GM19328 (cell line): Measurements from ENCODE around the gene XYLB.

Experiments
- ATAC-seq: cut with Tn5 transposase; IDR thresholded peaks from one replicate; pipeline ENCODE4 v1.9.1; 2021; ENCODE audit warnings: mild to moderate bottlenecking, moderate library complexity; ENCODE audit not compliant: unreplicated experiment

The XYLB gene

GRCh38 chr3:38361496-38361895 lies 14.9 kb downstream of the XYLB start:
- no peak for ATAC-seq

- ATAC-seq: no peak
These were observed 16.2 kb downstream of the XYLB start for GRCh38 chr3:38362825-38363224.

GRCh38 chr3:38364721-38365400 lies 18.3 kb downstream of the XYLB start:
- no peak for ATAC-seq

DNA sequence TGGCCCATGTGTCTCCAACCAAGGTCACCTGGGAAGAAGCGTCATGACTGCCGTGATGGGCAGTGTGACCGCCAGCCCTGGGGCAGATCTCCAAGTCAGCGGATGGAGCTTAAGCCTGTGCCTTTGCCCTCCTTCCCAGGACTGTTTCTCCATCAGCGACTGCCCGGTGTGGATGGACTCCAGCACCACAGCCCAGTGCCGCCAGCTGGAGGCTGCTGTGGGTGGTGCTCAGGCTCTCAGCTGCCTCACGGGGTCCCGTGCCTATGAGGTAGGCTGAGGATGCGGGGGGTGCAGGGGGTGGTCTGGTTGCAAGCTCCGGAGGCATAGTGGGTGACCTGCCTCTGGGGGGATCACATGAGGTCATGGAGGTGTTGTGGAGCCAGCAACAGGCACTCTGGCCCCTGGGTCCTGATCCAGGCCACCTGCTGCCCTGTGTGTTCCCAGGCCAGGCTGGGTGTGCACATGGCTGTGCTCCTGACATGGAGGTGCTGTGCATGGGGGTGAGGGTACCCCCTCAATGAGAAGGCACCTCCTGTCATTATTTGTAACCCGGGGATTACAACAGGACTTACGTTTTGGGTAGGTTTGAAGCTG lies 19.0 kb downstream of the XYLB start:
- no peak for ATAC-seq

- ATAC-seq: no peak
These were observed 19.5 kb downstream of the XYLB start for GRCh38 chr3:38366082-38366481.

- ATAC-seq: no peak
These were observed 21.2 kb downstream of the XYLB start for GRCh38 chr3:38367779-38368178.

DNA sequence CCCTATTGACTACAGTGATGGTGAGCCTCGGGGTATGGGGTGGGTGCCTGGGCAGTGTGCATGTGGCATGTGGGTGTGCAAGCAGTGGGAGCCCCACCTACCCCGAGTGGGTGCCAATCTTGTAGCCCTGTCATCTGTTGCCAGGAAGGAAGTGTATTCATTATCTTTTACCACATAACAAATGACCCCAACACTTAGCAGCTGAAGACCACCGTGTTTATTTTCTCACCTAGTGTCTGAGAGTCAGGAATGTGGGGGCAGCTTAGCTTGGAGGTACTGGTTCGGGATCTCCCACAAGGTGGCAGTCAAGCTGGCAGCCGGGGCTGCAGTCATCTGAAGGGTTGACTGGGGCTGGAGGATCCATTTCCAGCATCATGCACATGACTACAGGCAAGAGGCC lies 21.7 kb downstream of the XYLB start:
- ATAC-seq: no peak

- ATAC-seq: no peak
These were observed 22.6 kb downstream of the XYLB start for GRCh38 chr3:38369186-38369585.

GRCh38 chr3:38370149-38370548 lies 23.6 kb downstream of the XYLB start:
- ATAC-seq: no peak

DNA sequence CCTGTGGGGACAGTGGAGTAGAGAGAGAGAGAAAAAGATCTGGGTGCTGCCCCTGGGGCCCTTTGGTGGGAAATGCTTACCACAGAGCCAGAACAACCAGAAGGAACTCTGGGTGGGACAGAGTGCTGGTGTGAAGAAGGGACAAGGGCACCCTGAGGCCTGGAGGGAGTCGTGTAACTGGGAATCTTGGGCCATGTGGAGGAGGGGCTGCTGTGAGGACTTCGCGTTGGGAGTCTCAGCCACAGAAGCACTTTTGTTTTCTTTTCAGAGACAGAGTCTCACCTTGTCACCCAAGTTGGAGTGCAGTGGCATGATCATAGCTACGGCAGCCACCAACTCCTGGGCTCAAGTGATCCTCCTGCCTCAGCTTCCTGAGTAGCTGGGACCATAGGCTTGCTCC lies 24.3 kb downstream of the XYLB start:
- ATAC-seq: no peak

DNA sequence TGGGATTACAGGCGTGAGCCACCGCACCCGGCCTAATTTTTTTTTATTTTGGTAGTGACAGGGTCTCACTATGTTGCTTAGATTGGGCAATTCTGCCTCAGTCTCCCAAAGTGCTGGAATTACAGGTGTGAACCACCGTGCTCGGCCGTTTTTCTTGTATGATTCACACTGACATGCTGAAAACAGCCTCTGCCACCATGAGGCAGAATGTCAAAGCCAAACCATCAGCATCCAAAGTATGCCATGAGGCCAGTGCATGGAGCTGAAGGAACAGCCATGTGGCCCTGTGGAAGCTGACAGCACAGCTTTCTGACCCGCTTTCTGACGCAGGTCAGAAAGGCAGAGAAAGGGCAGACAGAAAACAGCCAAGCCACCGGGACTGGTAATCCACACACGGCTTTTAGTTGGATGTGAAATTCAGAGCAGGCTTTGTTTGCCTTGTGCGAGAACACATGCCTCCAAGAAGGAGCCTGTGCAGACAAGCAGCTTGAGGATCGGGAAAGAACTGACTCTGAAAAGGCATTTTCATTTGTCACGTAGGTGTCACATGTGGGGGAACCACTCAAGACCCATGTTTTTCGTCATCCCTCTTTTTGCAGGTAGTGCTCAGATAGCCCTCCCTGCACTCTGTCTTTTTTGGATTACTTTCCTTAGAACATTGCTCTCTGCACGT lies 25.1 kb downstream of the XYLB start:
- no peak for ATAC-seq

- ATAC-seq: no peak
These were observed 25.6 kb downstream of the XYLB start for GRCh38 chr3:38372214-38372601.

GRCh38 chr3:38374221-38374620 lies 27.6 kb downstream of the XYLB start:
- ATAC-seq: no peak

- no peak for ATAC-seq
These were observed 28.5 kb downstream of the XYLB start for GRCh38 chr3:38375072-38375471.

DNA sequence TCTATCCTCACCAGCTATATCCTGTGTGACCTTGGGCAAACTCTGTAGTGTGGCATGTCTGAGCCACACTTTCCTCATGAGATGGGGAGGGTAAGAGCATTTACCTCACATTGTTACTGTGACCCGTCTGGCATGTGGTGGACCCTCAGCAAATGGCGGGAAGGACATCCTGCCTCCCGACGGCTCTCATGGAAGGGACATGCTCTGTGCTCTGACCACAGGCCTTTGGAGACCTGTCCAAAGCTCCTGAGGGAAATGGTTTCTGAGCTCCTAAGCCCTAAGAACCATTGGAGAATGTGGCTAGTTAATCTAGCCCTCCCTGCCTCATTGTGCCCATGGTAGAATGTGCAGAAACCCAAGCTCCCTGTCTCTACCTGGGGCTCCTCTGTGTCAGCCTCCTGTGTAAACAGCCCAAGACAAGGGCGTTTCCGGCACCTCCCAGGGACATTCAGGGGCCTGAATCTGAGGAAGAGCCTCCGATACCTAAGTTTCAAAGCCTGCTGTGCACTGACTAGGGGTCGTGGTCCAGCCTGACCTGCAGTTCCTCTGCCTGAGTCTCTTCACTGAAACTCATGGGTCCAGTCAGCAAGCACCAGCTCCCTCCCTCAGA lies 29.0 kb downstream of the XYLB start:
- ATAC-seq: no peak

DNA sequence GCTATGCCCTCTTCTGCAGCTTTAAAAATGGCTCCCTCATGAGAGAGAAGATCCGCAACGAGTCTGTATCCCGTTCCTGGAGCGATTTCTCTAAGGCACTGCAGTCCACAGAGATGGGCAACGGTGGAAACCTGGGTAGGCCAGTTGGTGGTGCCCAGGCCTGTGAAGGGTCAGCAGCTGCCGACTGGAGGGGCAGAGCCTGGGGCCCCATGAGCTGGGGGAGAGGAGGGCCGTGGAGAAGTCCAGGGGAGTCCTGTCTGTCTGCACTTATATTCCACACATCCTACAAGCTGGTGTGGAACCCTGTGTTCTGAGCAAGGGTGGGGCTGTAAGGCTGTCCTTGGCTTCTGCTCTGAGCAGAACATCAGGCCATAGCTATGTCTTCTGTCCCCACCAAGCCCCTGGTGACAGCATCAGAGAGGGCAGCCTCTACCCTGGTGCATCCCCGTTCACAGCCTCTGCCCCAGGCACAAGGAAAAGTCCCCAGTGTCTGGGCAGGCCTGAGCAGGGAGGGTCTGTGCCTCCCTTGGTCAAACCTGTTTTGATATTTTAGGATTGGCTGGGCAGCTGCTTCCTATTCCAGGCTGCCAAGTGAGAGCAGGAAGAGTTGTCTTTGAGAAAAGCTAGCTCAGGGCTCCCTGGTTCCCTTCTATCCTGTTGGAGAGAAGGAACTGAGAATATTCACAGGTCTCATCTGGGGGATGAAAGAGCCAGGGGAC lies 29.7 kb downstream of the XYLB start:
- ATAC-seq: no peak

- ATAC-seq: no peak
These were observed 32.7 kb downstream of the XYLB start for GRCh38 chr3:38379201-38379770.

GRCh38 chr3:38382506-38383080 lies 36.0 kb downstream of the XYLB start:
- ATAC-seq: no peak

DNA sequence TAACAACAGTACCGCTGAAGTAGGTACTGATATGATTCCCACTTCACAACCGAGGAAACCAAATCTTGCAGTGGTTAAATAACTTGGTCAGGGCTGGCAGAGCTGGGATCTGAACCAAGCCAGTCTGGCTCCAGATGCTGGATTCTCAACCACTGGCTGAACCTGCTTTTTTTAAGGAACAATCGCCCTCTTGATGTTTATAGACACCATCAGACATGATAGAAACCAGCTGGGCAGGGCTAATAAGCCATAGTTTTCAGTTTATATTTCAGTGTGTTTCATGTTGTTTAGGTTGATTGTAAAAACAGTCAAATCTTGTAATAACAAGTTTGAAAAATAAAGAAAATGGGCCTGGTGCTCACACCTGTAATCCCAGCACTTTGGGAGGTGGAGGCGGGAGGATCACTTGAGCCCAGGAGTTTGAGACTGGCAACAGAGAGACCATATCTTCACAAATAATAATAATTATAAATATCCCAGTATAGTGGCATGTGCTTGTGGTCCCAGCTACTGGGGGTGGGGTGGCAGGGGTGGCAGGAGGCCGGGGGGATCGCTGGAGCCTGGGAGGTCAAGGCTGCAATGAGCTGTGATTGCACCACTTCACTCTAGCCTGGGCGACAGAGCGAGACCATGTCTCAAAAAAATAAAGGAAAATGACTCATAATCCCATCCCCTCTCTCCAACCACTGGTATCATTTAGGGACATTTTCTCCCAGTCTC lies 36.7 kb downstream of the XYLB start:
- ATAC-seq: no peak
